ENCODE measurements around the gene AHR. TPM values are rescaled to one million over a fixed set of nuclear protein-coding genes. Genes with fewer than 3 reads are reported as not detected.
"Not testable (repeated sequence)": the region's sequence is repeated elsewhere in the genome, so short reads cannot be mapped to it uniquely, and the experiment has no call there.

AHR gene
- total RNA-seq, 1 donor from 2014 or later = 12.1 TPM

GRCh38 chr7:17339139-17339538 is 40.7 kb downstream of the AHR start:
- no peak overlapping the region for H3K4me3 Mint-ChIP-seq
- H3K4me1 Mint-ChIP-seq = no peaks in the 10 kb centered on the region
- DNase-seq (ENCODE audit: low read depth, low spot score) = no peak
- H3K9me3 Mint-ChIP-seq = peaks cover 2% of the 10 kb centered on the region
- no peak for TF ChIP-seq CTCF (conservative IDR thresholded peaks at IDR 0.05)
- no peak overlapping the region for H3K27ac Mint-ChIP-seq (ENCODE audit: unreplicated experiment)
- H3K36me3 Mint-ChIP-seq (ENCODE audit: low read depth) = peaks cover 5% of the 10 kb centered on the region
- no peaks in the 10 kb centered on the region for H3K27me3 Mint-ChIP-seq (ENCODE audit: low read depth)

- no peaks in the 10 kb centered on the region for H3K4me1 Mint-ChIP-seq
These were observed 41.5 kb downstream of the AHR start for GRCh38 chr7:17339952-17340351.

GRCh38 chr7:17340655-17341054 is 42.2 kb downstream of the AHR start:
- no peak for DNase-seq (ENCODE audit: low read depth, low spot score)
- H3K9me3 Mint-ChIP-seq = peaks cover 2% of the 10 kb centered on the region
- H3K4me1 Mint-ChIP-seq = no peaks in the 10 kb centered on the region
- no peaks in the 10 kb centered on the region for H3K27me3 Mint-ChIP-seq (ENCODE audit: low read depth)
- no peak overlapping the region for H3K4me3 Mint-ChIP-seq
- TF ChIP-seq CTCF (conservative IDR thresholded peaks at IDR 0.05) = no peak
- H3K27ac Mint-ChIP-seq (ENCODE audit: unreplicated experiment) = no peak overlapping the region
- H3K36me3 Mint-ChIP-seq (ENCODE audit: low read depth) = peaks cover 5% of the 10 kb centered on the region

More at GRCh38 chr7:17339952-17340351, 41.5 kb downstream of the AHR start:
- DNase-seq (ENCODE audit: low read depth, low spot score) = no peak
- H3K27ac Mint-ChIP-seq (ENCODE audit: unreplicated experiment) = no peak overlapping the region
- H3K4me3 Mint-ChIP-seq = no peak overlapping the region
- H3K27me3 Mint-ChIP-seq (ENCODE audit: low read depth) = no peaks in the 10 kb centered on the region
- TF ChIP-seq CTCF (conservative IDR thresholded peaks at IDR 0.05) = no peak
- H3K9me3 Mint-ChIP-seq = peaks cover 2% of the 10 kb centered on the region
- H3K36me3 Mint-ChIP-seq (ENCODE audit: low read depth) = peaks cover 5% of the 10 kb centered on the region

GRCh38 chr7:17342756-17343155 is 44.3 kb downstream of the AHR start:
- Mint-ChIP-seq H3K4me3 (no peak overlapping the region), H3K9me3 (peaks cover 2% of the 10 kb centered on the region), H3K36me3 (ENCODE audit: low read depth) (peaks cover 2% of the 10 kb centered on the region), H3K4me1 (peaks cover 7% of the 10 kb centered on the region), H3K27ac (ENCODE audit: unreplicated experiment) (no peak overlapping the region), H3K27me3 (ENCODE audit: low read depth) (no peaks in the 10 kb centered on the region)
- TF ChIP-seq CTCF (conservative IDR thresholded peaks at IDR 0.05) = no peak
- DNase-seq (ENCODE audit: low read depth, low spot score) = no peak

- peak overlapping the region; percentile 32 for H3K27ac Mint-ChIP-seq (ENCODE audit: unreplicated experiment)
- H3K36me3 Mint-ChIP-seq (ENCODE audit: low read depth) = peaks cover 23% of the 10 kb centered on the region
- no peaks in the 10 kb centered on the region for H3K27me3 Mint-ChIP-seq (ENCODE audit: low read depth)
- peaks cover 7% of the 10 kb centered on the region for H3K4me1 Mint-ChIP-seq
- peaks cover 13% of the 10 kb centered on the region for H3K9me3 Mint-ChIP-seq
- TF ChIP-seq CTCF (conservative IDR thresholded peaks at IDR 0.05) = no peak
- no peak overlapping the region for H3K4me3 Mint-ChIP-seq
- DNase-seq (ENCODE audit: low read depth, low spot score) = no peak
These were observed 48.9 kb downstream of the AHR start for GRCh38 chr7:17347401-17347800.

GRCh38 chr7:17348932-17349331 is 50.5 kb downstream of the AHR start:
- Mint-ChIP-seq H3K9me3 (peaks cover 19% of the 10 kb centered on the region), H3K36me3 (ENCODE audit: low read depth) (peaks cover 29% of the 10 kb centered on the region)
- H3K27me3 Mint-ChIP-seq (ENCODE audit: low read depth); H3K4me3 Mint-ChIP-seq; DNase-seq (ENCODE audit: low read depth, low spot score); H3K27ac Mint-ChIP-seq (ENCODE audit: unreplicated experiment); H3K4me1 Mint-ChIP-seq: not testable (repeated sequence)

GRCh38 chr7:17350321-17350720 is 51.9 kb downstream of the AHR start:
- H3K27me3 Mint-ChIP-seq (ENCODE audit: low read depth) = not testable (repeated sequence)

GRCh38 chr7:17353650-17354419 is 55.4 kb downstream of the AHR start:
- H3K27me3 Mint-ChIP-seq (ENCODE audit: low read depth); DNase-seq (ENCODE audit: low read depth, low spot score); H3K4me1 Mint-ChIP-seq; H3K27ac Mint-ChIP-seq (ENCODE audit: unreplicated experiment); H3K4me3 Mint-ChIP-seq: not testable (repeated sequence)
- Mint-ChIP-seq H3K36me3 (ENCODE audit: low read depth) (peaks cover 32% of the 10 kb centered on the region), H3K9me3 (peaks cover 23% of the 10 kb centered on the region)

More at GRCh38 chr7:17350321-17350720, 51.9 kb downstream of the AHR start:
- H3K36me3 Mint-ChIP-seq (ENCODE audit: low read depth) = peaks cover 32% of the 10 kb centered on the region
- not testable (repeated sequence) for DNase-seq (ENCODE audit: low read depth, low spot score); H3K4me1 Mint-ChIP-seq; H3K4me3 Mint-ChIP-seq; H3K27ac Mint-ChIP-seq (ENCODE audit: unreplicated experiment)
- H3K9me3 Mint-ChIP-seq = peaks cover 19% of the 10 kb centered on the region
